AG09309 (cell line): ENCODE data around the gene FRMPD1.

Experiments
- DNase-seq: peaks from one replicate; pipeline ENCODE4 v3.0.0-alpha.2; 2010; ENCODE audit warnings: low read depth
- H3K4me3 ChIP-seq: 2 replicates; pipeline ENCODE4 v1.5.1; 2011; ENCODE audit warnings: mild to moderate bottlenecking, low read depth, low read length, moderate library complexity; ENCODE audit not compliant: control insufficient read depth
- CTCF ChIP-seq: IDR thresholded peaks from 2 replicates; pipeline ENCODE4 v1.5.1; 2011; ENCODE audit warnings: mild to moderate bottlenecking, low read depth, low read length, inconsistent platforms; ENCODE audit not compliant: insufficient read depth, control insufficient read depth; ENCODE audit errors: missing control alignments

The FRMPD1 gene

GRCh38 chr9:37775216-37775919, 124.6 kb downstream of the FRMPD1 start:
- no peak overlapping the region for H3K4me3 ChIP-seq
- DNase-seq = no peak
- TF ChIP-seq CTCF = no peak

GRCh38 chr9:37776328-37776727, 125.6 kb downstream of the FRMPD1 start:
- no peak overlapping the region for H3K4me3 ChIP-seq
- no peak for DNase-seq
- TF ChIP-seq CTCF = no peak

GRCh38 chr9:37778534-37778933, 127.8 kb downstream of the FRMPD1 start:
- TF ChIP-seq CTCF = no peak
- no peak for DNase-seq
- no peak overlapping the region for H3K4me3 ChIP-seq

GRCh38 chr9:37784291-37784615, 133.5 kb downstream of the FRMPD1 start:
- no peak for DNase-seq
- peak overlapping the region; percentile 91 for H3K4me3 ChIP-seq
- TF ChIP-seq CTCF = no peak

- TF ChIP-seq CTCF = peak; percentile 10
- peak within 1 kb of the TSS; percentile 91 for H3K4me3 ChIP-seq
- DNase-seq = peak; percentile 34
These were observed 134.1 kb downstream of the FRMPD1 start, which contains the start of gene EXOSC3 for GRCh38 chr9:37784616-37785483. Gene EXOSC3, minus strand, starts transcription at chr9:37785064. Its CDS starts 20 bp downstream, at chr9:37785044.

GRCh38 chr9:37787059-37787458, 136.3 kb downstream of the FRMPD1 start:
- no peak for TF ChIP-seq CTCF
- no peak for DNase-seq
- H3K4me3 ChIP-seq = no peak overlapping the region
